HuH-7.5 (cell line): Measurements from ENCODE around the gene METTL15.
"Not testable (repeated sequence)": the region's sequence is repeated elsewhere in the genome, so short reads cannot be mapped to it uniquely, and the experiment has no call there.

ENCODE experiments used
- DNase-seq: peaks from one replicate; pipeline ENCODE4 v3.0.0; 2011; ENCODE audit warnings: low spot score

METTL15 gene

GRCh38 chr11:28107750-28108618, at the start of gene METTL15, which contains the start of gene KIF18A:
Gene METTL15 (plus strand): TSS chr11:28108388. CDS start chr11:28113335, 4,947 bp downstream.
Gene KIF18A (minus strand): TSS chr11:28108156. CDS start chr11:28097947, 10,209 bp downstream.
- peak; percentile 66 for DNase-seq

- DNase-seq: no peak
These were observed 36.9 kb upstream of the METTL15 start for GRCh38 chr11:28071305-28071704.

- DNase-seq: no peak
These were observed 35.9 kb upstream of the METTL15 start for GRCh38 chr11:28072321-28072720.

GRCh38 chr11:28077521-28077920, 30.7 kb upstream of the METTL15 start:
- no peak for DNase-seq

GRCh38 chr11:28083118-28083517, 25.1 kb upstream of the METTL15 start:
- no peak for DNase-seq

GRCh38 chr11:28086569-28086968, 21.6 kb upstream of the METTL15 start:
- no peak for DNase-seq

GRCh38 chr11:28087192-28087591, 21.0 kb upstream of the METTL15 start:
- DNase-seq: not testable (repeated sequence)

GRCh38 chr11:28087693-28088092, 20.5 kb upstream of the METTL15 start:
- DNase-seq: not testable (repeated sequence)

- no peak for DNase-seq
These were observed 18.8 kb upstream of the METTL15 start for GRCh38 chr11:28089378-28089777.

- DNase-seq: no peak
These were observed 18.0 kb upstream of the METTL15 start for GRCh38 chr11:28090052-28090749.

- no peak for DNase-seq
These were observed 15.4 kb upstream of the METTL15 start for GRCh38 chr11:28092786-28093185.

- DNase-seq: no peak
These were observed 9.9 kb upstream of the METTL15 start for GRCh38 chr11:28098257-28098656.

- DNase-seq: no peak
These were observed 8.5 kb upstream of the METTL15 start for GRCh38 chr11:28099715-28100114.

GRCh38 chr11:28100665-28101064, 7.5 kb upstream of the METTL15 start:
- DNase-seq: no peak

GRCh38 chr11:28102300-28102699, 5.9 kb upstream of the METTL15 start:
- DNase-seq: not testable (repeated sequence)

- no peak for DNase-seq
These were observed 3.8 kb upstream of the METTL15 start for GRCh38 chr11:28104425-28104824.

- DNase-seq: no peak
These were observed 3.2 kb upstream of the METTL15 start for GRCh38 chr11:28104984-28105383.

- DNase-seq: no peak
These were observed 2.3 kb upstream of the METTL15 start for GRCh38 chr11:28105869-28106268.

- no peak for DNase-seq
These were observed 1.7 kb upstream of the METTL15 start for GRCh38 chr11:28106353-28107043.

GRCh38 chr11:28107191-28107749, 918 bp upstream of the METTL15 start:
- DNase-seq: no peak

GRCh38 chr11:28108958-28109357, 770 bp downstream of the METTL15 start:
- DNase-seq: no peak
